H9 (cell line): ENCODE measurements around the gene NSD1. TPM values are rescaled to one million over a fixed set of nuclear protein-coding genes. Genes with fewer than 3 reads are reported as not detected.

Experiments
- DNase-seq: peaks from one replicate; pipeline ENCODE4 v3.0.0-alpha.2; 2017
- H2AFZ ChIP-seq: one replicate; pipeline ENCODE4 v1.6.1; 2013; ENCODE audit warnings: mild to moderate bottlenecking, low read length, control low read depth, moderate library complexity
- H2AK5ac ChIP-seq: 2 replicates; pipeline ENCODE4 v1.6.1; 2013; ENCODE audit warnings: low read length, control low read depth, mixed read lengths; ENCODE audit not compliant: insufficient read length
- H2BK120ac ChIP-seq: one replicate; pipeline ENCODE4 v1.6.1; 2013; ENCODE audit warnings: low read depth, mild to moderate bottlenecking, low read length, control low read depth, inconsistent platforms; ENCODE audit not compliant: poor library complexity, severe bottlenecking
- H2BK12ac ChIP-seq: 2 replicates; pipeline ENCODE4 v1.6.1; 2013; ENCODE audit warnings: low read length, control low read depth, mixed read lengths, low read depth; ENCODE audit not compliant: insufficient read length
- H2BK15ac ChIP-seq: 2 replicates; pipeline ENCODE4 v1.6.1; 2013; ENCODE audit warnings: low read depth, low read length, control low read depth
- H2BK20ac ChIP-seq: one replicate; pipeline ENCODE4 v1.6.1; 2013; ENCODE audit warnings: low read depth, mild to moderate bottlenecking, low read length, control low read depth, inconsistent platforms; ENCODE audit not compliant: poor library complexity, severe bottlenecking
- H2BK5ac ChIP-seq: 2 replicates; pipeline ENCODE4 v1.6.1; 2013; ENCODE audit warnings: low read length, control low read depth, mixed read lengths; ENCODE audit not compliant: insufficient read length
- H3K14ac ChIP-seq: 2 replicates; pipeline ENCODE4 v1.6.1; 2013; ENCODE audit warnings: low read length, control low read depth; ENCODE audit not compliant: insufficient read depth
- H3K18ac ChIP-seq: 2 replicates; pipeline ENCODE4 v1.6.1; 2013; ENCODE audit warnings: low read depth, mild to moderate bottlenecking, mixed read lengths, low read length, control low read depth; ENCODE audit not compliant: insufficient read length
- H3K23ac ChIP-seq: 2 replicates; pipeline ENCODE4 v1.6.1; 2013; ENCODE audit warnings: low read length, control low read depth, mixed read lengths, low read depth; ENCODE audit not compliant: insufficient read length
- H3K23me2 ChIP-seq: 2 replicates; pipeline ENCODE4 v1.6.1; 2013; ENCODE audit warnings: low read depth, mild to moderate bottlenecking, mixed read lengths, low read length, control low read depth; ENCODE audit not compliant: insufficient read length, poor library complexity, severe bottlenecking
- H3K27ac ChIP-seq: 2 replicates; pipeline ENCODE4 v1.5.1; 2013; ENCODE audit warnings: low read length, control low read depth, mixed read lengths, low read depth; ENCODE audit not compliant: insufficient read length
- H3K27me3 ChIP-seq: 2 replicates; pipeline ENCODE4 v1.6.1; 2013; ENCODE audit warnings: low read length, control low read depth, inconsistent platforms; ENCODE audit not compliant: insufficient read depth
- H3K4ac ChIP-seq: 2 replicates; pipeline ENCODE4 v1.6.1; 2013; ENCODE audit warnings: low read depth, mild to moderate bottlenecking, control low read depth, inconsistent platforms, low read length, moderate library complexity
- H3K4me1 ChIP-seq: 2 replicates; pipeline ENCODE4 v1.6.1; 2013; ENCODE audit warnings: low read length, control low read depth, inconsistent platforms; ENCODE audit not compliant: insufficient read depth
- H3K4me2 ChIP-seq: 2 replicates; pipeline ENCODE4 v1.6.1; 2013; ENCODE audit warnings: low read length, control low read depth, mixed read lengths; ENCODE audit not compliant: insufficient read length, insufficient read depth
- H3K56ac ChIP-seq: 2 replicates; pipeline ENCODE4 v1.6.1; 2013; ENCODE audit warnings: low read depth, mild to moderate bottlenecking, mixed read lengths, low read length, control low read depth; ENCODE audit not compliant: insufficient read length
- H3K79me1 ChIP-seq: 2 replicates; pipeline ENCODE4 v1.6.1; 2013; ENCODE audit warnings: low read depth, mild to moderate bottlenecking, moderate library complexity, low read length, control low read depth, inconsistent platforms; ENCODE audit not compliant: insufficient read depth, poor library complexity, severe bottlenecking
- H3K79me2 ChIP-seq: 2 replicates; pipeline ENCODE4 v1.6.1; 2013; ENCODE audit warnings: low read length, control low read depth, inconsistent platforms; ENCODE audit not compliant: insufficient read depth
- H3K9ac ChIP-seq: 2 replicates; pipeline ENCODE4 v1.6.1; 2013; ENCODE audit warnings: low read length, control low read depth, mixed read lengths; ENCODE audit not compliant: insufficient read length; ENCODE audit errors: extremely low read depth
- H3K9me3 ChIP-seq: one replicate; pipeline ENCODE4 v1.6.1; 2013; ENCODE audit warnings: low read depth, low read length, inconsistent platforms; ENCODE audit not compliant: control insufficient read depth
- H3T11ph ChIP-seq: one replicate; pipeline ENCODE4 v1.6.1; 2013; ENCODE audit warnings: mild to moderate bottlenecking, low read length, control low read depth, inconsistent platforms
- H4K20me1 ChIP-seq: one replicate; pipeline ENCODE4 v1.6.1; 2013; ENCODE audit not compliant: control insufficient read depth, insufficient read length, insufficient read depth
- H4K5ac ChIP-seq: 2 replicates; pipeline ENCODE4 v1.6.1; 2013; ENCODE audit warnings: low read depth, mild to moderate bottlenecking, mixed read lengths, low read length, control low read depth; ENCODE audit not compliant: insufficient read length
- H4K8ac ChIP-seq: replicated peaks from 2 replicates; pipeline ENCODE4 v1.6.1; 2013; ENCODE audit warnings: low read length, control low read depth, mixed read lengths, low read depth; ENCODE audit not compliant: insufficient read length
- H4K91ac ChIP-seq: 2 replicates; pipeline ENCODE4 v1.6.1; 2013; ENCODE audit warnings: low read depth, mild to moderate bottlenecking, moderate library complexity, mixed read lengths, low read length, control low read depth; ENCODE audit not compliant: insufficient read length
- H3K27ac Mint-ChIP-seq, 3 experiments: 2 replicates in 2 of 3; 3 replicates in 1 of 3; pipeline ENCODE4 v1.8.0; 2020 to 2021; ENCODE audit warnings: mixed read lengths in 3 of 3, mild to moderate bottlenecking in 1 of 3, moderate library complexity in 1 of 3
- H3K27me3 Mint-ChIP-seq: 2 replicates; pipeline ENCODE4 v1.8.0; 2021; ENCODE audit warnings: low read depth, mild to moderate bottlenecking, moderate library complexity, mixed read lengths
- H3K36me3 Mint-ChIP-seq, 3 experiments: 2 replicates in 2 of 3; 3 replicates in 1 of 3; pipeline ENCODE4 v1.8.0; 2020 to 2021; ENCODE audit warnings: low read depth in 3 of 3, mixed read lengths in 3 of 3; ENCODE audit not compliant: insufficient read depth in 1 of 3
- H3K4me1 Mint-ChIP-seq, 2 experiments: 2 replicates each; pipeline ENCODE4 v1.8.0; 2020; ENCODE audit warnings: mixed read lengths in 2 of 2
- H3K4me3 Mint-ChIP-seq, 2 experiments: 2 replicates in 1 of 2; 3 replicates in 1 of 2; pipeline ENCODE4 v1.8.0; 2020 to 2021; ENCODE audit warnings: mild to moderate bottlenecking in 2 of 2, mixed read lengths in 2 of 2, moderate library complexity in 1 of 2
- H3K9me3 Mint-ChIP-seq, 2 experiments: 2 replicates in 1 of 2; 3 replicates in 1 of 2; pipeline ENCODE4 v1.8.0; 2020; ENCODE audit warnings: mild to moderate bottlenecking in 2 of 2, mixed read lengths in 2 of 2, moderate library complexity in 1 of 2
- WGBS: extraction: QIAGEN DNeasy Blood & Tissue Kit; methylation state at CpG from one replicate; pipeline ENCODE4 v1.1.7; 2013; ENCODE audit warnings: missing lambda C conversion rate, low lambda C conversion rate, mixed read lengths; ENCODE audit not compliant: insufficient read length; ENCODE audit errors: extremely low coverage; 5-methylcytosine and 5-hydroxymethylcytosine counted together
- total RNA-seq: library from RNA; stranded (reverse); gene quantifications from 2 replicates; pipeline ENCODE4 v1.2.1, GENCODE V29; 2021
- TF ChIP-seq, protein P1 (sequence below): fragments of 200-600 bp; sonication (generic); conservative IDR thresholded peaks from 3 replicates; pipeline ENCODE4 v1.8.0; 2021; ENCODE audit warnings: antibody characterized with exemption, mild to moderate bottlenecking

NSD1 gene
- total RNA-seq, 1 experiment from 2014 or later, result 213 TPM

DNA sequence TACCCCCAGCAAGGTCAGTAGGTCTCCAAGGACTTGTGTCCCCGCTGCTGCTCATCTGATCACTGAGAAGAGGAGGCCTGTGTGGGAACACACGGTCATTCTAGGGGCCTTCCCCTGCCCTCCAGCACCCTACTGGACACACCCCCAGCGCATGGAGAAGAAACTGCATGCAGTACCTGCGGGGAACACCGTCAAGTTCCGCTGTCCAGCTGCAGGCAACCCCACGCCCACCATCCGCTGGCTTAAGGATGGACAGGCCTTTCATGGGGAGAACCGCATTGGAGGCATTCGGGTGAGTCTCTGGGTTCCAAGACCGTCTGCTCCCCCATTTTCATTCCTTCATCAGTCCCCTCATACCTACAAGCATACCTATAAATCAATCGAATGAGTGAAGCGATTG, 42.8 kb upstream of the NSD1 start:
- H3K4me1 ChIP-seq, result peaks cover 5% of the 10 kb centered on the region
- H3K9me3 Mint-ChIP-seq, result no peaks in the 10 kb centered on the region; a peak in 1 of 5 replicates
- WGBS, result no CpG with 5 or more reads among the region's 13 CpGs

More for the DNA sequence above, 42.8 kb upstream of the NSD1 start:
- Histone ChIP-seq H4K91ac (no peak overlapping the region), H4K5ac (no peak overlapping the region), H2BK20ac (no peak overlapping the region), H3K56ac (no peak overlapping the region), H3K23me2 (no peaks in the 10 kb centered on the region), H4K8ac (no peak overlapping the region), H3K4ac (no peak overlapping the region), H4K20me1 (no peaks in the 10 kb centered on the region), H3K23ac (no peak overlapping the region), H3K79me2 (peaks cover 4% of the 10 kb centered on the region; the same call in 1 of the 2 replicates), H2AK5ac (no peak overlapping the region), H2AFZ (no peak overlapping the region), H2BK120ac (no peak overlapping the region), H3K27ac (no peak overlapping the region), H3K79me1 (no peaks in the 10 kb centered on the region), H3K9me3 (no peaks in the 10 kb centered on the region), H2BK5ac (no peak overlapping the region), H3K18ac (no peak overlapping the region), H3K14ac (no peak overlapping the region), H3K9ac (no peak overlapping the region), H2BK15ac (no peak overlapping the region), H3K27me3 (no peaks in the 10 kb centered on the region), H3K4me2 (no peak overlapping the region), H3T11ph (no peak overlapping the region), H2BK12ac (no peak overlapping the region)
- Mint-ChIP-seq H3K36me3 (peaks cover 29 to 56% (median 50%) of the 10 kb centered on the region in 3 experiments; a peak in 6 of 7 replicates), H3K27ac (peak overlapping the region in 1 of 3 experiments; percentile 77; a peak in 1 of 7 replicates), H3K27me3 (no peaks in the 10 kb centered on the region; the same call in 1 of the 2 replicates), H3K4me1 (peaks cover 17 to 22% of the 10 kb centered on the region in 2 experiments), H3K4me3 (no peak overlapping the region)
- TF ChIP-seq, protein P1, sequence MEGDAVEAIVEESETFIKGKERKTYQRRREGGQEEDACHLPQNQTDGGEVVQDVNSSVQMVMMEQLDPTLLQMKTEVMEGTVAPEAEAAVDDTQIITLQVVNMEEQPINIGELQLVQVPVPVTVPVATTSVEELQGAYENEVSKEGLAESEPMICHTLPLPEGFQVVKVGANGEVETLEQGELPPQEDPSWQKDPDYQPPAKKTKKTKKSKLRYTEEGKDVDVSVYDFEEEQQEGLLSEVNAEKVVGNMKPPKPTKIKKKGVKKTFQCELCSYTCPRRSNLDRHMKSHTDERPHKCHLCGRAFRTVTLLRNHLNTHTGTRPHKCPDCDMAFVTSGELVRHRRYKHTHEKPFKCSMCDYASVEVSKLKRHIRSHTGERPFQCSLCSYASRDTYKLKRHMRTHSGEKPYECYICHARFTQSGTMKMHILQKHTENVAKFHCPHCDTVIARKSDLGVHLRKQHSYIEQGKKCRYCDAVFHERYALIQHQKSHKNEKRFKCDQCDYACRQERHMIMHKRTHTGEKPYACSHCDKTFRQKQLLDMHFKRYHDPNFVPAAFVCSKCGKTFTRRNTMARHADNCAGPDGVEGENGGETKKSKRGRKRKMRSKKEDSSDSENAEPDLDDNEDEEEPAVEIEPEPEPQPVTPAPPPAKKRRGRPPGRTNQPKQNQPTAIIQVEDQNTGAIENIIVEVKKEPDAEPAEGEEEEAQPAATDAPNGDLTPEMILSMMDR, result no peak
- no peak for DNase-seq
